ENCODE measurements around the gene GTF2H4.

GTF2H4 gene

GRCh38 chr6:30882759-30883684 is 25.0 kb upstream of the GTF2H4 start:
- FAIRE-seq: no peak

- no peak for FAIRE-seq
These were observed 24.1 kb upstream of the GTF2H4 start, which contains the start of gene DDR1 for GRCh38 chr6:30883685-30884520. DDR1 (plus strand) TSS chr6:30884519; CDS start chr6:30888730, 4,211 bp downstream.

- no peak for FAIRE-seq
These were observed 23.2 kb upstream of the GTF2H4 start for GRCh38 chr6:30884521-30885480.

GRCh38 chr6:30885481-30885998 is 22.5 kb upstream of the GTF2H4 start:
- FAIRE-seq: no peak

DNA sequence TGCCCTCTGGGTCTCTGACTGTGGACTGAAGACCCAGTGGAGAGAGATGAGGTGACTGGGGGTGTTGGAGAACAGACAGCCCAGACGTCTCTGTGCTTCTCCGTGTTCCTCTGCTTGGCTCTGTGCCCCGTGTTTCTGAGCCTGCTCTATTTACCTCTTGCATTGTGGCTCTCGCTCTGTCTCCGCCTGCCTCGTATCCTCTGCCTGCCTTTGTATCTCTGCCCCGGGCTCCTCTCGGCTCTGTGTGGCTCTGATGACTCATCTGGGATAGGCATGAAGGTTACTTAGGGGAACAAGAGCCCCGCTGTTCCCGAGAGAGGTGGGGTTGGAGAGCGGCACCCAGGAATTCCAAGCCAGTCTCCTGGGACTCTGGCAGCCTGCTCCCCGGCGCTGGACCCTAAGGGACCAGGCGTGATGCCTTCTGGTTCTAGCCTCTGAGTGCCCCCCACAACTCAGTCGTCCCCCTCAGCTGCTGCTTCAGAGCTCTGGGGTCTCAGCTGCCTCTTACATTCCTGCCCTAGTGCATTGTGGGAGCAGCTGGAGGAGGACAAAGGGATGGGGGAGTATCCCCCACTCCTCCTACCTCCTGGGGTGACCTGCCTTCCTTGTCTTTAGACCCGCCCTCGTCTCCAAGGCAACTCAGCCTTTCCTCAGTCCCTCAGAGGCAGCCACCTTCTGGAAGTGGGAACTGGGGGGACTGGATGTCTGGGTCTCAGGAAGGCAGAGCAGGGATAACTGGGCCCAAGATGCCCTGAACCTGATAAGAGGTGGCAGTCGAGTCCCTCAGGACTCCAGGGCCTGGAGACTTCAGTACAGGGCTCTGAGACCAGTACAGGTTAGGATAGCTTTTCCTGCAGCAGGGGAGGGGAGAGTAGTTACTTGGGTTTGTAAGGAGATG is 21.8 kb upstream of the GTF2H4 start:
- no peak for FAIRE-seq

DNA sequence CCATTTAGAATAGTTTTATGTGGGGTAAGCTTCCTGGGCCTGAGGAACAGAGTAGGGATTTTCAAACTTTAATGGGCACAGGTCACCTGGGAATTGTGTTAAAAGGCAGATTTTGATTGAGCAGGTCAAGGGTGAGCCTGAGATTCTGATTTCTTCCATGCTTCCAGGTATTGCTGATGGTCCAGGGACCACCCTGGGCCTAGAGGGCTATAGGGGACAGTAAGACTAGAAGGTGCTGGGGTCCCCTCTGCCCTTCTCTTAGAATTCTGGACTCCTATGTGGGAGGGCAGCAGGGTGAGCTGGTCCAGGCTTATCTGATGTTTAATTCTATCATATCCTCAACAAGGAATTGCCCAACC is 21.1 kb upstream of the GTF2H4 start:
- no peak for FAIRE-seq

GRCh38 chr6:30887901-30888815 is 19.8 kb upstream of the GTF2H4 start:
- FAIRE-seq: no peak

DNA sequence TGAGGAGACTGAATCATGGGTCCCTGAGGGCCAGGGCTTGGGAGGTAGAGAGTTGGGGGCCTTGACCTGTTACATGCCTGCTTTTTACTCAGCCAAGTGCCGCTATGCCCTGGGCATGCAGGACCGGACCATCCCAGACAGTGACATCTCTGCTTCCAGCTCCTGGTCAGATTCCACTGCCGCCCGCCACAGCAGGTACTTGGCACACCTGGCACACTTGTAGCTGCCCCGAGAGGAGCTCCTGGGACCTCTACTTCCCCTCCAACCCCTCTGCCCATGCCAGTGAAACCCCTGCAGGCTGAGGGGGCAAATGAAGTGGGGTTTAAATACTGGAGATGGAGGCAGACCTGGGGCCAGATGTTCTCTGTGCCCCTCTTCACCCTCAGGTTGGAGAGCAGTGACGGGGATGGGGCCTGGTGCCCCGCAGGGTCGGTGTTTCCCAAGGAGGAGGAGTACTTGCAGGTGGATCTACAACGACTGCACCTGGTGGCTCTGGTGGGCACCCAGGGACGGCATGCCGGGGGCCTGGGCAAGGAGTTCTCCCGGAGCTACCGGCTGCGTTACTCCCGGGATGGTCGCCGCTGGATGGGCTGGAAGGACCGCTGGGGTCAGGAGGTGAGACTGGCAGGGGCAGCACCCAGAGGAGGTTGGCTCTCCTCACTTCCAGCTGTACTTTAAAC is 19.1 kb upstream of the GTF2H4 start:
- FAIRE-seq: no peak

- no peak for FAIRE-seq
These were observed 18.5 kb upstream of the GTF2H4 start for GRCh38 chr6:30889496-30889885.

DNA sequence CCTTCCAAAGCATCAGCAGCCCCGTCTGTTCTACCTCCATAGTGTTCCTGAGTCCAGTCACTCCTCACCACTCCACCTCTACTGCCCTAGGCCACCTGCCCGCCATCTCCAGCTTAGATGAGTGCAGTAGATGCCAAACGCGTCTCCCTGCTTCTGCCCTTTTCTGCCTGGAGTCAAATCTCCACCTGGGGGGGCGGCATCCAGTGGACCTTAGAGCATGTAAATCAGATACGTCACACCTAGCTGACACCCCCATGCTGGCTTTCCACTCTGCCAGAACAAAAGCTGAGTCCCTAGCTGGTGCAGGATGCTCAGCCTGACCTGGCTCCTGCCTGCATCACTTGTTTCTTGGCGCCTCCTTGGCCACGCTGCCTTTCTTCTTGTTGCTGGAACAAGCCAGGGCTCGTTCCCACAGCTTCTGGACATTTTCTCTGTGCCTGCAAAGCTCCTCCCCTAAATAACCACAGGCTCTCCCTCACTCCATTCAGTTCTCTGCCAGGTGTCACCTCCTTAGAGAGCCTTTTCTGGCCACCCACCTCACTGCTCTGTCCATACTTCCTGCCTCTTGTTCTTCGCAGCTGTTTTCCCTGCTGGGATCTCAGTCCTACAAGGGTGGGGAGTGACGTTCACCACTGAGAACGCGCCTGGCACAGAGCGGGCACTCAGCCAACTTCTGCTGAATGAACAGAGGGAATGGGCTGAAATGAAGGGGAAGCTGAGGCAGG is 17.9 kb upstream of the GTF2H4 start:
- no peak for FAIRE-seq

- FAIRE-seq: no peak
These were observed 17.2 kb upstream of the GTF2H4 start for GRCh38 chr6:30890646-30891449.

GRCh38 chr6:30891450-30891723 is 16.6 kb upstream of the GTF2H4 start:
- no peak for FAIRE-seq

- no peak for FAIRE-seq
These were observed 16.0 kb upstream of the GTF2H4 start for GRCh38 chr6:30891816-30892538.

GRCh38 chr6:30893001-30893591 is 14.9 kb upstream of the GTF2H4 start:
- FAIRE-seq: no peak

DNA sequence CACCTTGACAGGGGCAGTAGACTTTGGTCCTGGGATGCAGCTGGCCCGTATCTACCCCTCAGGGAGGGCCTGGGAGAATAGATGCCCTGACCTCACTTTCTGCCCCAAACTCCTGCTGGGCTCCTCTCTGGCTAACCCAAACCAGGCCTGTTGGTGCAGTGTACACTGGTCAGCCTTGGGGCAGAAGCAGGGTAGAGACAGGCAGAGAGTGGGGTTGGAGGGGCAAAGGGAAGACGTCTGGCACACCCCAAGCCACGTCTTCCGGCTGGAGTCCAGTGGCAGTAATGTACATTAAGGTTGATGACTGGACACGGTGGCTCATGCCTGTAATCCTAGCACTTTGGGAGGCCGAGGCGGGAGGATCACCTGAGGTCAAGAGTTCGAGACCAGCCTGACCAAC is 14.3 kb upstream of the GTF2H4 start:
- no peak for FAIRE-seq

- FAIRE-seq: no peak
These were observed 13.6 kb upstream of the GTF2H4 start for GRCh38 chr6:30894381-30894780.

- no peak for FAIRE-seq
These were observed 13.1 kb upstream of the GTF2H4 start for GRCh38 chr6:30894935-30895334.
